NCI-H345 (cell line): Measurements from ENCODE around the gene PRRC2A.

Source experiments
- DNase-seq: peaks from one replicate; lab custom pipeline; 2025; lab: John Stamatoyannopoulos, UW

Gene PRRC2A

DNA sequence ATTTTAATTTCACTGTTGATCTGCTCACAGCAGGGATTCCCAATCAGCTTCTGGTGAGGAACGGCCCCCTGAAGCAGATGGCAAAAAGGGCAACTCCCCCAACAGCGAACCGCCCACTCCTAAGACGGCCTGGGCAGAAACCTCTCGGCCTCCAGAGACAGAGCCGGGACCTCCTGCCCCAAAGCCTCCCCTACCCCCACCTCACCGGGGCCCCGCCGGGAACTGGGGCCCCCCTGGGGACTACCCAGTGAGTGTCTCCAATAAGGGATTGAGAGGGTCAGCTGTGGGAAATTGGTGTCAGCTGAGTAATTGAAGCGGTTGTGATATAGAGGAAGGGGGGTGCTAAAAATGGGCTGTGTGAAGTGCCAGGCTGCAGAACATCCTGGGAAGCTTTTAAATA is 6.4 kb downstream of the PRRC2A start:
- no peak for DNase-seq

DNA sequence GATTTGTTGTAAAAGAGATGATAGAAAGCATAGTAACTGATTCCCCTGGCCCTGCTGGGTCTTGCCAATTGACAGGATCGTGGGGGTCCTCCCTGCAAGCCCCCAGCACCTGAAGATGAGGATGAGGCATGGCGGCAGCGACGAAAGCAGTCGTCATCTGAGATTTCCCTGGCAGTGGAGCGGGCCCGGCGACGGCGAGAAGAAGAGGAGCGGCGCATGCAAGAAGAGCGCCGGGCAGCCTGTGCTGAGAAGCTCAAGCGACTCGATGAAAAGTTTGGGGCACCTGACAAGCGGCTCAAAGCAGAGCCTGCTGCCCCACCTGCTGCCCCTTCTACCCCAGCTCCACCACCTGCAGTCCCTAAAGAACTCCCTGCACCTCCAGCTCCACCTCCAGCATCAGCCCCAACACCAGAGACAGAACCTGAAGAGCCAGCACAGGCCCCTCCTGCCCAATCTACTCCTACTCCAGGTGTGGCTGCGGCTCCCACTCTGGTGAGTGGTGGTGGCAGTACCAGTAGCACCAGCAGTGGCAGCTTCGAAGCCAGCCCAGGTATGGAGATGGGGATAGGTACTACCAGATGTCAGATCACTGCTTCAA is 7.3 kb downstream of the PRRC2A start:
- no peak for DNase-seq

DNA sequence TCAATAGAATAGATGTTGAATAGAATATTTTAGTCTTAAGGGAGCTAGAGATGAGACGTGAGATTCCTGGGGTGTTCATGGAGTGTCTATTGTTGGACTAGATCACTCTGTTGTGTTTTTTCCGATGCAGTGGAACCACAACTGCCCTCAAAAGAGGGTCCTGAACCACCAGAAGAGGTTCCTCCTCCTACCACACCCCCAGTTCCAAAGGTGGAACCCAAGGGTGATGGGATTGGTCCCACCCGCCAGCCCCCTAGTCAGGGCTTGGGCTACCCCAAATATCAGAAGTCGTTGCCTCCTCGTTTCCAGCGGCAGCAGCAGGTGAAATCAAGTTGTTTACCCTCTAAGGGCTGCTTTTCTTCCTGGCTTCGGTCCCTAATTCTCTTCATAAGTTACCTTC is 8.5 kb downstream of the PRRC2A start:
- DNase-seq, result no peak

DNA sequence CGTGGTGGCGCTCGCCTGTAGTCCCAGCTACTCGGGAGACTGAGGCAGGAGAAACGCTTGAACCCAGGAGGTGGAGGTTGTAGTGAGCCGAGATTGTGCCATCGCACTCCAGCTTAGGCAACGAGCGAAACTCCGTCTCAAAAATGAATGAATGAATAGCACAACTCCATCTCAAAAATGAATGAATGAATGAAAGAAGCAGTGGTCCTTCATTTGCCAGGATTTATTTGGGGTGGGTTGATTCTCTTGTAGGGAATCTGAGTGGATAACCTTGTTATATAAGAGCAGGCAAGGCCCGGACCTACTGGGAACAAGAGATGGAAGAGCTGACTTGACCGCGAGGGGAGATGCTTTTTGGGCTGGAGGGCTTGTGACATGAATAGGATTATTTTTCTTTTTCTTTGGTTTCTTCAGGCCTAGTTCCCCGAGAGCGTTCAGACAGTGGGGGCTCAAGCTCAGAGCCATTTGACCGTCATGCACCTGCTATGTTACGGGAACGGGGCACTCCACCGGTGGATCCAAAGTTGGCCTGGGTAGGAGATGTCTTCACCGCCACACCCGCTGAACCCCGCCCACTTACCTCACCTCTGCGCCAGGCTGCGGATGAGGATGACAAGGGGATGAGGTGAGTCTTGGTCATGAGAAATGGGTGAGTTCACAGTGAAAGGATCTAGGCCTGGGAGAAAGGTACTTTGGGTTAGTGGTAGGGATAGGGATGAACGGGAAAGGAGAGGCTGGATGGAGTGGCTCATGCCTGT is 9.8 kb downstream of the PRRC2A start:
- no peak for DNase-seq

DNA sequence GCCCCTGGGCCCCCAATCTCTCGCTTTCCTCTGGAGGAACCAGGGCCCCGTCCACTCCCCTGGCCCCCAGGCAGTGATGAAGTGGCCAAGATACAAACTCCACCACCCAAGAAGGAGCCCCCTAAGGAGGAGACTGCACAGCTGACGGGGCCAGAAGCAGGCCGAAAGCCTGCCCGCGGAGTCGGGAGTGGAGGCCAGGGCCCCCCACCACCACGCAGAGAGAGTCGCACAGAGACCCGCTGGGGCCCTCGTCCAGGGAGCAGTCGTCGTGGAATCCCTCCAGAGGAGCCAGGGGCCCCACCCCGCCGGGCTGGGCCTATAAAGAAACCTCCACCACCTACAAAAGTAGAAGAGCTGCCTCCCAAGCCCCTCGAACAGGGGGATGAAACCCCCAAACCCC is 10.7 kb downstream of the PRRC2A start:
- DNase-seq, result no peak

DNA sequence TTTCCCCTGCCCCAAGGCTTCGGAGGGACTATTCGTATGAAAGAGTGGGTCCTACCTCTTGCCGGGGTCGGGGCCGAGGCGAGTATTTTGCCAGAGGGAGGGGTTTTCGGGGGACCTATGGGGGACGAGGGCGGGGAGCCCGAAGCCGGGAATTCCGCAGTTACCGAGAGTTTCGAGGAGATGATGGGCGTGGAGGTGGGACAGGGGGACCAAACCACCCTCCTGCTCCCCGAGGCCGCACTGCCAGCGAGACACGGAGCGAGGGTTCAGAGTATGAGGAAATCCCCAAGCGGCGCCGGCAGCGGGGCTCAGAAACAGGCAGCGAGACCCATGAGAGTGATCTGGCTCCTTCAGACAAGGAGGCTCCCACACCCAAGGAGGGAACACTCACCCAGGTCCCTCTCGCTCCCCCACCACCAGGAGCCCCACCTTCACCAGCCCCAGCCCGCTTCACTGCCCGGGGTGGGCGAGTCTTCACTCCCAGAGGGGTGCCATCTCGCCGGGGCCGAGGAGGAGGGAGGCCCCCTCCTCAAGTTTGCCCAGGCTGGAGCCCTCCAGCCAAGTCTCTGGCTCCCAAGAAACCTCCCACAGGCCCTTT is 11.3 kb downstream of the PRRC2A start:
- DNase-seq, result no peak

DNA sequence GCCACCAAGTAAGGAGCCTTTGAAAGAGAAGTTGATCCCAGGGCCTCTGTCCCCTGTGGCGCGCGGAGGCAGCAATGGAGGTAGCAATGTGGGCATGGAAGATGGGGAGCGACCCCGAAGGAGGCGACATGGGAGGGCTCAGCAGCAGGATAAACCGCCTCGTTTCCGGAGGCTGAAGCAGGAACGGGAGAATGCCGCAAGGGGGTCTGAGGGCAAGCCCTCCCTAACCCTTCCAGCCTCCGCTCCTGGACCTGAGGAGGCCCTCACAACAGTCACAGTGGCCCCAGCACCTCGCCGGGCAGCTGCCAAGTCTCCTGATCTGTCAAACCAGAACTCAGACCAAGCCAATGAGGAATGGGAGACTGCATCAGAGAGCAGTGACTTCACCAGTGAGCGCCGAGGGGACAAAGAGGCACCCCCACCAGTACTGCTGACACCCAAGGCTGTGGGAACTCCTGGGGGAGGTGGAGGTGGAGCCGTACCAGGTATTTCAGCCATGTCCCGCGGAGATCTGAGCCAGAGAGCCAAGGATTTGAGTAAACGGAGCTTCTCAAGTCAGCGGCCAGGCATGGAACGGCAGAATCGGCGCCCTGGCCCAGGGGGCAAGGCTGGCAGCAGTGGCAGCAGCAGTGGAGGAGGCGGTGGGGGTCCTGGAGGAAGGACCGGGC is 11.9 kb downstream of the PRRC2A start:
- no peak for DNase-seq

DNA sequence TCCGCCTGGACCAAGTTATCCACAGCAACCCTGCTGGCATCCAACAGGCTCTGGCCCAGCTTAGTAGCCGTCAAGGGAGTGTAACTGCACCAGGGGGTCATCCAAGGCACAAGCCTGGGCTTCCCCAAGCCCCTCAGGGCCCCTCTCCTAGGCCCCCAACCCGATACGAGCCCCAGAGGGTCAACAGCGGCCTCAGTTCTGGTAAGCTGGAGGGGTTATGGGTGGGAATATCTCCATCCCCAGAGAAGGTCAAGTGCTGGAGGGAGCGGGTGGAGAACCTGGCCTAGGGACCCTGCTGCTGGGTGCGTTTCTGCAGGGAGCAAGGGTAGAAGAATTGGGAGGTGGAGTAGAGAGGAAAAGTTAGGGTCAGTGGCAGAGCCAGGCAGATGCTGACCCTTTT is 12.9 kb downstream of the PRRC2A start:
- no peak for DNase-seq

DNA sequence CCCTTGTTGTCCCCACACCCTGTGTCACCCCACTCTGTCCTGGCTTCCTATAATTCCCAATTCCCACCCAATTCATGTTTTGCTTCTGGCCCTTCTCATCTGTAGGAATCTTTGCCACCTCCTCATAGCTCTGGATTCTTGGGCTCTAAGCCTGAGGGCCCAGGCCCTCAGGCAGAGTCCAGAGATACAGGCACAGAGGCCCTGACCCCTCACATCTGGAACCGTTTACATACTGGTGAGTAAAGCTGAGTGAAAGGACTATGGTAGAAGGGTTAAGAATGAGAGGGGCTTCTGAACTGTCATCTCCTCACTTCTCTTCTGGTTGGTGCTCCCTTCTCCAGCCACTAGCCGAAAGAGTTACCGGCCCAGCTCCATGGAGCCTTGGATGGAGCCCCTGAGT is 13.6 kb downstream of the PRRC2A start:
- no peak for DNase-seq

DNA sequence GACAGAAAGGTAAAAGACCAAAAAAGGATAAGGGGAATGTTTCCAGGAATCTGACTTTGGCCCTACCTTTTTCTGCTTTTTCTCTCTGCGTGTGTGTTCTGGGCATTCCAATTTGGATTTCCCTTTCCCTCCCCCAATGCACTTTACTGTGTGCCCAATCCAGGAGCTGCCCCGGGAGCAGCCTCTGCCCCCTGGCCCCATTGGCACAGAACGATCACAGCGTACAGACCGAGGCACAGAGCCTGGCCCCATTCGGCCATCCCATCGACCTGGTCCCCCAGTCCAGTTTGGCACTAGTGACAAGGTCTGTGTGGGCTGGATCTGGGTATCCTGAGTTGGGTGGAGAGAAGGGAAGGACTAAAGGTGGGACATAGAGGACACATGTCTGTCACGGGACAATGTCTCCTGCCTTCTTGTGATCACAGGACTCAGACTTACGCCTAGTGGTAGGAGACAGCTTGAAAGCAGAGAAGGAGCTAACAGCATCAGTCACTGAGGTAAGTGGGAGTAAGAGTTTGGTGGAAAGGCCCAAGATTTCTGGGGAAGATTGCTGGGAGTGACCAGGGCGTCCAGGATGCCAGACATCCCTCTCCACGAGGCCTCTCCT is 14.6 kb downstream of the PRRC2A start:
- DNase-seq, result no peak

DNA sequence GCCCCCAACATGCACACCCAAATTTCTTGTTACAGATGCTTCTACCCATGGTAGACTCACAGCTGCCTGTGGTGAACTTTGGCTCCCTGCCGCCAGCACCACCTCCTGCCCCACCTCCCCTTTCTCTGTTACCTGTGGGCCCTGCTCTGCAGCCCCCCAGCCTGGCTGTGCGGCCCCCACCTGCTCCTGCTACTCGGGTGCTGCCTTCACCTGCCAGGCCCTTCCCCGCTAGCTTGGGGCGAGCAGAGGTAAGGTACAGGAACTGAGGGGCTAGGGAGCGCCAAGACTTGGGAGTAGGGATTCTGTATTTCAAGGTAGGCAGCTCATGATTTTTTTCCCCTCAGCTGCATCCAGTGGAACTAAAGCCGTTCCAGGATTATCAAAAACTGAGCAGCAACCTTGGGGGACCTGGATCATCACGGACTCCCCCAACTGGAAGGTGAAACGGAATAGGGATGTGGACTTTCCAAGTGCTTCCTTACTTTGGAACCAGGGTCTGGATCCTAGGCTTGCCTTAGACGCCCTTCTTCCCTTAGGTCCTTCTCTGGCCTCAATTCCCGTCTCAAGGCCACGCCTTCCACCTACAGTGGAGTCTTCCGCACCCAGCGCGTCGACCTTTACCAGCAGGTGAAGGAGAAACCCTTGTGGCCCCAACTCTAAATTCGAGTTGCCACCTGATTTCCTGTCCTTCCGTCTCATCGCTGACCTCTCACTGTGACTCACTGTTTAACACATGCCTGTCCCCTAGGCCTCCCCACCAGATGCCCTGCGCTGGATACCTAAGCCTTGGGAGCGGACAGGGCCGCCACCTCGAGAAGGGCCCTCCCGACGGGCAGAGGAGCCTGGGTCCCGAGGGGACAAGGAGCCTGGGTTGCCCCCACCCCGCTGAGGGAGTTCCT is 16.4 kb downstream of the PRRC2A start:
- DNase-seq, result no peak

DNA sequence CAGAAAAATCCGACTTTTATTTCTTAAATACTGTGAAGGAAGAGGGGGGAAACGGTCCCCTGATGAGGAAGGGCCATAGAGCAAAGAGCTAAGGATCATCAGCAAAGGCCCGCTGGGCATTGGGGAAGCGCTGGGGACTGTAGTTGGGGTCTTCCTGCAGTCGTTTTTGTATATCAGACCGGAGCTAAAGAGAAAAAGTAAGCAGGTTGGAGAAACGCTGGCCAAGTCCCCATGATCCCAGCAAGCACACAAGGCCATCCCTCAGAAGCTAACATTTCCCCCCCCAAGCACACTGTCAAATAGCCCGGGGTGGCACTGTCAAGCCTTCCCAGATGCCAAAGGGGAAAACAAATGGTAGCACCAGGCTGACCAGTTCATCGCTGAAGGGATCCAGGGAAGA is 18.5 kb downstream of the PRRC2A start:
- DNase-seq, result no peak

DNA sequence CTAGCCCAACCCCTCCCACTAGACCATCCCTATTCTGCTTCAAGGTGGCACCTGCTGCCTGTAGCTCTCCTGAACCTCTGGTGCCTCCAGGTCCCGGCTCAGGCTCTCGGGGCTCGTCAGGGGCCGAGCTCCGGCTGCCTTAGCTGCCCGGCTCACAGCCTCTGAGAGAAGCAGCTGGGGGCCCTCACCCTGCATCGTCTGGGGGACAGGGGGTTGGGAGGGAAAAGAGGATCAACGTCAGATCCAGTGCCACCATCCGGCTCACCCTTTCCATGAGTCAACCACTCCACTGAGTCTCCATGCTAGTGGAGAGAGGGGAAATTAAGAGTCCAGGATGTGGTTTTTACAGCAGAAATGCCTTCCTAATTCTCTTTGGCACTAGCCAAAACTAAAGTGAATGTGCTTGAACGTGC is 18.9 kb downstream of the PRRC2A start:
- DNase-seq, result no peak

DNA sequence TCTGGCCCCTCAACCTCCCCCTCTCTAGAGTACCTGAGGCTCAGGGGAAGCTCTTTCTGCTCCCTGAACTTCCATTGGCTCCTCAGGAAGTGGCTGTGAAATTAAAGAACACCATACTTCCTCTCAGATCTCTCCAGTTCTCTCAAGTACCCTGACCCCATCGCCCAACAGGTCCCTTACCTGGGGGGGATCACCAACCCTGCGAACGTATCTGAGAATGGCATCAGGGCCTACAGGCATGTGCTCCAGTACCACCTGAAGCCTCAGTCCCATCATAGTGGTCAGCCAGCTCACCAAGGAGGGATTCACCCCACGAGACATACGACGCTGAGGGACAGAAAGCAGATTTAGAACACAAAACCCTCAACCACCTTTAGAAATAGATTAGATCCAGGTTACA is 20.1 kb downstream of the PRRC2A start:
- DNase-seq, result no peak

DNA sequence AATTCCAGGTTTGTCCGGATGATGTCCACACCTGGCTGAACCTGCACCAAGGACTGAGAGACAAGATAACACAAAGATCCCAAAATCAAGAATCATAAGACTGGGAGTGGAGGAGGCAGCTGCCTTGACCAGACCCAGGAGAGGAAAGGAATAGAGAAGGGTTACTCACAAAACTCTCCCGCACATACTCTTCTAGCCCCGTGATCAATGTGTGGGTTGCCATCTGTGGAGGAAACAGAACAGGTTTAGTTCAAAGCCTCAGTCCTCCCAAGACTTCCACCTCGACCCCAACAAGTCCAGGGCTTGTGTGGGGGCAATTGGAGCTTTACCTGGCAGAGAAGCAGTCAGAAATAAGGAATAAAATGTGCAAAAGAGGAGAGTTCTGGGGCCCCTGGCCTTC is 20.9 kb downstream of the PRRC2A start:
- no peak for DNase-seq

DNA sequence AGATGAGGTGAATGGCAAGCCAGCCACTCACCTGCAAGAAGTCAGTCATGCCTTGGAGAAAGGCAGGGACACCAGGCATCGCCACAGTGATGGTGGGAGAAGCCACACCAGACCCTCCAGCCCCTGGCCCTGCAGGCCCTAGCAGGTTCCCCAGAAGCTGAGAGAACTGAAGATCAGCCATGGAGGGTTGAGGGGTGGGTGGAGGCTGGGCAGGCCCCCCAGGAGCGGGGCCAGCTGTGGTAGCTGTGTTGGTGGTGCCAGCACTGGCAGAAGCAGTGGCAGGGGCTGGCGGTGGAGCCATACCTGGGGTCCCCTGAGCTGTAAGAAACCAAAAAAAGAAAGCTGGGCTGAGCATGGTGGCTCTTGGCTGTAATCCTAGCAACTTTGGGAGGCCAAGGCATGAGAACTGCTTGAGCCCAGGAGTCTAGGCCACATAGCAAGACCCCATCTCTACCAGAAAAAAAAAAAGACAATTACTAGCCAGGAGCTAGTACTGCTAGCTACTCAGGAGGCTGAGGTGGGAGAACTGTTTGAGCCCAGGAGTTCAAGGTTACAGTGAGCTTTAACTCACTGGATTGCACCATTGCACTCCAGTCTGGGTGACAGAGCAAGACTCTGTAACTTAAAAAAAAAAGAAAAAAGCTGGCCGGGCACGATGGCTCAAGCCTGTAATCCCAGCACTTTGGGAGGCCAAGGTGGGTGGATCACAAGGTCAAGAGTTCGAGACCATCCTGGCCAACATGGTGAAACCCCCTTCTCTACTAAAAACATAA is 22.5 kb downstream of the PRRC2A start:
- DNase-seq, result no peak

DNA sequence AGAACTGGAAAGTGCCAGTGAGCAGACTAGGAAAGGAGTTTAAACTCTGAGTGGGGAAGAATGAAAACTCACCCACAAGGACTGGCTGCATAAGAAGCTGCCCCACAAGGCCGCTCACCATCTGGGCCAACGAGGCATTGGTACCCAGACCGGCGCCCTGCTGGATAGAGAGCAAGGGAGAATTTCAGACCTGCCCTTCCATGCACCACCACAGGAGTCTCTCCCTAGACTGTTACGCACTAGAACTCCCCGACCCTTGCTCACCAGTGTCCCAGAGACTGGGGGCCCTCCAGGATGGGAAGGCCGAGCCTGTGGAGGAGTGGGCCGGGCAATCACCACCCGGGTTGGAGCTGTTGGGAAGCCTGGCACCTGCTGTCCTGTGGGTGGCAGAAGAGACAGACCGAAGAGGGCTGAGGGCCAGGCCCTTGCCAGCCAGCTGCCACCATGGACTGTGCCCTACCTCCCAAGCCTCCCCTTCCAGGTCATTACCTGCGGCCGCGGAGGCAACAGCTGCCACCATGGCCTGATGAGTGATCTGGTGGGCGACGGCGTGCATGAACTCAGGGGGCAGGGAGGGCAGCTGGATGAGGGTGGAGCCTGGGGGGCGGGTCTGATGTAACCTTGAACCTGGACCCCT is 23.4 kb downstream of the PRRC2A start:
- DNase-seq, result no peak

DNA sequence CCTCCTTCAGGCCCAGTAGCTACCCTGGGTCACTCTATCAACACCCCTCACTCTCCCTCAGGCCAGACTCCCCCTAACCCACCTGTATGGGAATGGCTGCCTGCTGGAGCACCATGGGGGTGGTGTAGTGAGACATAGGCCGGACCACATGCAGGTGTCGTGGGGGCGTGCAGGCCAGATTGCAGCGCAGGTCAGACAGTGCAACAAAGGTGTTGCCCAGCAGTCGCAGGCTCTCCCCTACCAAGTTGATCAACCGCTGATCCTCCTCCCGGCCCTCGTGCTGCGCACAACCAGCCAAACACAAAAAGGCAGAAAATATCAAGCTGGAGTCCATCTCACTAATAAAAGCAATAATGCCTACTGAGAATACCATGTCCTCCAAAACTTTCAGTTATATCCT is 24.8 kb downstream of the PRRC2A start:
- DNase-seq, result no peak

DNA sequence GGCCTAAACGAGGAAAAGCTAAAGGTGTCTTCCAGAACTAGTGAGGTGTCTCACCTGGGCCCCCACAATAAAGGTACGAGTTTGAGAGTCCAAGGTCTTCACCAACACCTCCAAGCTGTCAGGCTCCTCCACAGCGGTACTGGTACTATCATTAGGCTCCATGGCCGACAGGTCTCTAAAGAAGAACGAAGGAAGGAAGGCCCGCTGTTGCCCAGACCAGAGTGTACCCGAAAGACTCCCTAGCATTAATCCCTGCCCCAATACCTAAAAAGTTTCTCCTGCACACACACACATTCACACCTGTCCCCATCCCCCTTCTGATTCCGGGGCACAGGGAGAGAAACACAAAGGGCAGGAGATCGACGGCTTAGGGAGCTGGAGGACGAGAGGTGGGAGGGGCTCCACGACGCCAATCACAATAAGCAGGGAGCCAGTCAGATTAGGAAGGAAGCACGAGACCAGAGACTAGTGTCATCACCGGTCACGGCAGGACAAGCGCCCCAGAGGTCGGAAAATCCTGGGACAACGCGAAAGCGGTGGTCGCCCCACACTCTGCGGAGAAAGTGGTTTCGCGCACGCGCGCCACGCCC is 31.2 kb downstream of the PRRC2A start:
- peak; percentile 79 for DNase-seq
